ENCODE results near the gene REEP6. TPM values are rescaled to one million over a fixed set of nuclear protein-coding genes. Genes with fewer than 3 reads are reported as not detected.

REEP6 gene
- total RNA-seq, 1 donor from 2014 or later: 1.2 TPM

- ATAC-seq (no peak), DNase-seq (no peak)
- H3K27me3 ChIP-seq: peaks cover 38% of the 10 kb centered on the region
- intact Hi-C loops (cut with DNase I): no loop called here
- H3K27ac ChIP-seq: no peak overlapping the region
- no peaks in the 10 kb centered on the region for H3K9me3 ChIP-seq
- no peak overlapping the region for H3K4me3 ChIP-seq
- no peak for TF ChIP-seq CTCF (IDR thresholded peaks at IDR 0.05)
- no peaks in the 10 kb centered on the region for H3K4me1 ChIP-seq
- H3K36me3 ChIP-seq: no peaks in the 10 kb centered on the region
Observed at GRCh38 chr19:1522061-1522460, 31.1 kb downstream of the REEP6 start.

- no peaks in the 10 kb centered on the region for H3K36me3 ChIP-seq
- H3K9me3 ChIP-seq: no peaks in the 10 kb centered on the region
- intact Hi-C loops (cut with DNase I): no loop called here
- no peak for TF ChIP-seq CTCF (IDR thresholded peaks at IDR 0.05)
- peaks cover 45% of the 10 kb centered on the region for H3K27me3 ChIP-seq
- no peak overlapping the region for H3K4me3 ChIP-seq
- ATAC-seq (no peak), DNase-seq (no peak)
- H3K4me1 ChIP-seq: no peaks in the 10 kb centered on the region
- no peak overlapping the region for H3K27ac ChIP-seq
Observed at GRCh38 chr19:1522838-1523237, 31.9 kb downstream of the REEP6 start.

GRCh38 chr19:1523412-1524286, 32.7 kb downstream of the REEP6 start, which contains the start of gene PLK5:
Gene PLK5, plus strand, starts transcription at chr19:1524077. Its CDS starts 2,920 bp downstream, at chr19:1526997.
- no peak for TF ChIP-seq CTCF (IDR thresholded peaks at IDR 0.05)
- Histone ChIP-seq H3K9me3 (no peaks in the 10 kb centered on the region), H3K4me1 (no peaks in the 10 kb centered on the region), H3K27ac (no peak within 1 kb of the TSS), H3K27me3 (peaks cover 48% of the 10 kb centered on the region), H3K36me3 (no peaks in the 10 kb centered on the region), H3K4me3 (no peak within 1 kb of the TSS)
- DNase-seq: no peak
- intact Hi-C loops (cut with DNase I): no loop called here
- no peak for ATAC-seq

GRCh38 chr19:1524287-1524971, 33.4 kb downstream of the REEP6 start:
- H3K4me3 ChIP-seq: no peak overlapping the region
- peaks cover 53% of the 10 kb centered on the region for H3K27me3 ChIP-seq
- no peak for DNase-seq
- intact Hi-C loops (cut with DNase I): no loop called here
- no peak for TF ChIP-seq CTCF (IDR thresholded peaks at IDR 0.05)
- H3K4me1 ChIP-seq: no peaks in the 10 kb centered on the region
- no peak overlapping the region for H3K27ac ChIP-seq
- no peaks in the 10 kb centered on the region for H3K9me3 ChIP-seq
- H3K36me3 ChIP-seq: no peaks in the 10 kb centered on the region
- ATAC-seq: no peak

GRCh38 chr19:1524972-1525325, 34.0 kb downstream of the REEP6 start:
- no peak for ATAC-seq
- TF ChIP-seq CTCF (IDR thresholded peaks at IDR 0.05): no peak

More at GRCh38 chr19:1524972-1525325, 34.0 kb downstream of the REEP6 start:
- Histone ChIP-seq H3K27ac (no peak overlapping the region), H3K4me1 (no peaks in the 10 kb centered on the region), H3K4me3 (no peak overlapping the region), H3K27me3 (peaks cover 55% of the 10 kb centered on the region), H3K36me3 (no peaks in the 10 kb centered on the region), H3K9me3 (no peaks in the 10 kb centered on the region)
- DNase-seq: no peak
- intact Hi-C loops (cut with DNase I): no loop called here
